ENCODE data around the gene GRID1. TPM values are rescaled to one million over a fixed set of nuclear protein-coding genes. Genes with fewer than 3 reads are reported as not detected.

GRID1 gene
- total and polyA plus RNA-seq, 10 of the 15 experiments (the other 5 are each of a cell fraction or from before 2014, with no cell fraction given), result 0.04 to 0.62 (median 0.08) TPM; not detected in 5

DNA sequence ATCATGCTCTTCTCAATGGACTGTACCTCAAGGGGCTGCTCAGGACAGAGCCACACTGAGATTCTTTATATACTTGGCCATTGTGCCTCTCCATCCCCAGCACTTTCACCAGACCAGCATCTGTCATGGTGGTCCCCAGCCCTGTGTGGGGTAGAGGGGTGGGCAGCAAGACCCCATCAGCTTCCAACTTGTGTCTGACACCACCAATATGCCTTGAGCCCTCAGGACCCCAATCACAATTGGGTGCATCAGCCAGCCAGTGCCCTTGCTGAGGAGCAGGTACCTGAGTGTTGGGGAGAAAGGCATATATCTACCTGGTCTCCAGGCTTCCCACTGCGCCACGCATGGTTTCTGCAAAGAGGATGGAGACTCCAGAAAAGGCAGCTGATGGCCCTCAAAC lies 56.3 kb downstream of the GRID1 start:
- no peaks in the 10 kb centered on the region for H3K4me1 ChIP-seq (ENCODE audit: control insufficient read depth, insufficient read depth, low read length)
- H3K36me3 ChIP-seq (ENCODE audit: control insufficient read depth in 2 of 2, insufficient read depth in 2 of 2, low read length in 1 of 2), result no peaks in the 10 kb centered on the region
- intact Hi-C loops (cut with micrococcal nuclease; ENCODE audit: unreplicated experiment) (no loop called here), in situ Hi-C loops (cut with MboI) (no loop called here)
- no peaks in the 10 kb centered on the region for H3K79me2 ChIP-seq (ENCODE audit: control insufficient read depth, insufficient read depth, low read length)
- no peak overlapping the region for H2AFZ ChIP-seq (ENCODE audit: control insufficient read depth, low read depth, low read length)
- no peak overlapping the region for H3K4me2 ChIP-seq (ENCODE audit: control insufficient read depth, insufficient read depth)
- WGBS (ENCODE audit: insufficient coverage, insufficient replicate concordance, low lambda C conversion rate, missing lambda C conversion rate), result 17% methylated on average over 2 of the region's 2 CpGs
- ATAC-seq (no peak), DNase-seq (ENCODE audit: low read depth, low spot score) (no peak), FAIRE-seq (no peak)
- ChIA-PET RAD21 (ENCODE audit: unreplicated experiment) (no interaction called here), POLR2A (no interaction called here), CTCF (no interaction called here), SMC1A (ENCODE audit: uncharacterized antibody, unreplicated experiment) (no interaction called here)
- H3K9me3 ChIP-seq (replicated peaks; ENCODE audit: control insufficient read depth, insufficient read depth, low read length), result no peaks in the 10 kb centered on the region
- no TSS peak for BruUV-seq (replicated peaks)
- no peak overlapping the region for H3K4me3 ChIP-seq
- TF ChIP-seq NFIC (IDR thresholded peaks at IDR 0.05; ENCODE audit: low read depth, low read length) (no peak), SMC3 (IDR thresholded peaks at IDR 0.05; ENCODE audit: borderline replicate concordance, low read length) (no peak), BRCA1 (IDR thresholded peaks at IDR 0.05; ENCODE audit: low read depth, low read length) (no peak), USF2 (IDR thresholded peaks at IDR 0.05; ENCODE audit: borderline replicate concordance, low read depth, low read length) (no peak), EP300 (IDR thresholded peaks at IDR 0.05; ENCODE audit: borderline replicate concordance in 1 of 2, control insufficient read depth in 1 of 2, low read depth in 2 of 2, low read length in 2 of 2) (no peak), HCFC1 (IDR thresholded peaks at IDR 0.05; ENCODE audit: low read length) (no peak), EED (IDR thresholded peaks at IDR 0.05; ENCODE audit: low read depth) (no peak), ZBTB40 (IDR thresholded peaks at IDR 0.05; ENCODE audit: borderline replicate concordance) (no peak), REST (IDR thresholded peaks at IDR 0.05; ENCODE audit: low read depth, low read length) (no peak), ETV6 (conservative IDR thresholded peaks at IDR 0.05 in 1 of 2, IDR thresholded peaks at IDR 0.05 in 1 of 2; ENCODE audit: borderline replicate concordance in 1 of 2, low read depth in 1 of 2) (no peak), NFYA (IDR thresholded peaks at IDR 0.05; ENCODE audit: borderline replicate concordance, low read depth, low read length) (no peak)
- no peak overlapping the region for H3K27ac ChIP-seq (ENCODE audit: control insufficient read depth, insufficient read depth)
- H4K20me1 ChIP-seq (ENCODE audit: control insufficient read depth, insufficient read depth), result no peaks in the 10 kb centered on the region
- H3K9ac ChIP-seq (ENCODE audit: control insufficient read depth, insufficient read depth, low read length), result no peak overlapping the region
- H3K27me3 ChIP-seq (replicated peaks in 1 of 2; ENCODE audit: control insufficient read depth in 2 of 2, insufficient read depth in 2 of 2, low read length in 1 of 2), result peaks cover 0 to 1% of the 10 kb centered on the region in 2 experiments; a peak in 1 of 4 replicates
